ENCODE measurements around the gene ENAH. TPM values are rescaled to one million over a fixed set of nuclear protein-coding genes. Genes with fewer than 3 reads are reported as not detected.

ENAH gene
- total and polyA plus RNA-seq, 9 of the 15 experiments (the other 6 are each of a cell fraction or from before 2014, with no cell fraction given), result 0.03 to 1.2 (median 0.15) TPM

DNA sequence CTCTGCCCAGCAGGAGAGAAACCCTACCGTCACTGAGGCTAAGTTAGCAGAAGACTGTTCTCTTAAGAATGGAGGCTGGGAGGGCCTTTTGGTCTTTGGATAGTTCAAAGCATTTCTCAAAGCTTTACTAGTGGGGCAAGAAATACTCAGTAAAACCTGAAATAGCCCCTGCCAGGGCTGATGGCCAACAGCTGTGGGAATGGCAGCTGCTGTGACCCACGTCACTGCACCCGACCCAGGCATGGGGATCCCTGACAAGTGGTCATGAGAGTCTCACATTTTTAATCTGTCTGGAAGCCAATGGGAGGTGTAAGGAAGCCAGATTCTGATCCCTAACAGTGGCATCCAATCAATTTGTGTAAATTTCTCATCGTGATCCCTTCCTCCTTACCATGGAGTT lies 44.5 kb upstream of the ENAH start:
- Histone ChIP-seq H3K4me1 (replicated peaks in 1 of 2; ENCODE audit: control insufficient read depth in 2 of 2, insufficient read depth in 2 of 2, low read length in 2 of 2) (no peaks in the 10 kb centered on the region), H3K36me3 (ENCODE audit: control insufficient read depth, insufficient read depth, low read length) (no peaks in the 10 kb centered on the region), H2AFZ (ENCODE audit: low read depth, low read length) (no peak overlapping the region), H4K20me1 (replicated peaks; ENCODE audit: control insufficient read depth, insufficient read depth, low read length) (no peaks in the 10 kb centered on the region), H3K9me1 (ENCODE audit: control insufficient read depth, insufficient read depth, low read length) (no peaks in the 10 kb centered on the region), H3K9ac (ENCODE audit: insufficient read depth in 1 of 2, low read depth in 2 of 2, low read length in 2 of 2) (no peak overlapping the region), H3K79me2 (ENCODE audit: control insufficient read depth, insufficient read depth, low read length) (no peaks in the 10 kb centered on the region), H3K4me2 (ENCODE audit: insufficient read depth, low read length) (no peak overlapping the region), H3K9me3 (replicated peaks; ENCODE audit: control insufficient read depth, insufficient read depth, low read depth, low read length) (no peaks in the 10 kb centered on the region), H3K4me3 (no peak overlapping the region), H3K27me3 (ENCODE audit: control insufficient read depth in 2 of 2, insufficient read depth in 2 of 2, low read length in 2 of 2) (peaks cover 28 to 32% of the 10 kb centered on the region in 2 experiments), H3K27ac (ENCODE audit: extremely low read depth, low read depth, low read length) (no peak overlapping the region)
- ATAC-seq (no peak), FAIRE-seq (no peak), DNase-seq (ENCODE audit: extremely low read depth in 1 of 4, low spot score in 3 of 4) (no peak)
- POLR2A ChIA-PET, result interaction anchor here (1.1 kb wide), 1 partner anchor 11 kb away, joined by 3 read pairs; no protein-coding TSS in a partner anchor
- no TSS peak for BruUV-seq (replicated peaks)
- intact Hi-C loops (cut with micrococcal nuclease), result no loop called here
- CTCF ChIA-PET (ENCODE audit: low intra/inter-chr PET ratio), result no interaction called here
- in situ Hi-C loops (cut with MboI), result no loop called here
- WGBS (ENCODE audit: insufficient coverage, low coverage, missing lambda C conversion rate), result 0% methylated on average over 4 of the region's 4 CpGs
- no peak for TF ChIP-seq BMI1 (IDR thresholded peaks at IDR 0.05; ENCODE audit: low read length)
- TF ChIP-seq ZNF778 (CRISPR knock-in tag; IDR thresholded peaks at IDR 0.05), result no peak
- TF ChIP-seq RFX1 (IDR thresholded peaks at IDR 0.05), result no peak
- no peak for TF ChIP-seq PHF8 (IDR thresholded peaks at IDR 0.05; ENCODE audit: borderline replicate concordance, low read length)
- TF ChIP-seq SREBF1 (IDR thresholded peaks at IDR 0.05; ENCODE audit: borderline replicate concordance, low read depth, low read length), result no peak
- TF ChIP-seq, protein P1, sequence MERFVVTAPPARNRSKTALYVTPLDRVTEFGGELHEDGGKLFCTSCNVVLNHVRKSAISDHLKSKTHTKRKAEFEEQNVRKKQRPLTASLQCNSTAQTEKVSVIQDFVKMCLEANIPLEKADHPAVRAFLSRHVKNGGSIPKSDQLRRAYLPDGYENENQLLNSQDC (CRISPR knock-in tag; IDR thresholded peaks at IDR 0.05), result no peak
- TF ChIP-seq NFYB (IDR thresholded peaks at IDR 0.05; ENCODE audit: extremely low read depth, insufficient read length), result no peak
- TF ChIP-seq, protein P2, sequence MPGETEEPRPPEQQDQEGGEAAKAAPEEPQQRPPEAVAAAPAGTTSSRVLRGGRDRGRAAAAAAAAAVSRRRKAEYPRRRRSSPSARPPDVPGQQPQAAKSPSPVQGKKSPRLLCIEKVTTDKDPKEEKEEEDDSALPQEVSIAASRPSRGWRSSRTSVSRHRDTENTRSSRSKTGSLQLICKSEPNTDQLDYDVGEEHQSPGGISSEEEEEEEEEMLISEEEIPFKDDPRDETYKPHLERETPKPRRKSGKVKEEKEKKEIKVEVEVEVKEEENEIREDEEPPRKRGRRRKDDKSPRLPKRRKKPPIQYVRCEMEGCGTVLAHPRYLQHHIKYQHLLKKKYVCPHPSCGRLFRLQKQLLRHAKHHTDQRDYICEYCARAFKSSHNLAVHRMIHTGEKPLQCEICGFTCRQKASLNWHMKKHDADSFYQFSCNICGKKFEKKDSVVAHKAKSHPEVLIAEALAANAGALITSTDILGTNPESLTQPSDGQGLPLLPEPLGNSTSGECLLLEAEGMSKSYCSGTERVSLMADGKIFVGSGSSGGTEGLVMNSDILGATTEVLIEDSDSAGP (CRISPR knock-in tag; IDR thresholded peaks at IDR 0.05), result no peak
- TF ChIP-seq, protein P3, sequence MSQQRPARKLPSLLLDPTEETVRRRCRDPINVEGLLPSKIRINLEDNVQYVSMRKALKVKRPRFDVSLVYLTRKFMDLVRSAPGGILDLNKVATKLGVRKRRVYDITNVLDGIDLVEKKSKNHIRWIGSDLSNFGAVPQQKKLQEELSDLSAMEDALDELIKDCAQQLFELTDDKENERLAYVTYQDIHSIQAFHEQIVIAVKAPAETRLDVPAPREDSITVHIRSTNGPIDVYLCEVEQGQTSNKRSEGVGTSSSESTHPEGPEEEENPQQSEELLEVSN (IDR thresholded peaks at IDR 0.05; ENCODE audit: borderline replicate concordance in 1 of 2, extremely low read depth in 1 of 2, insufficient read depth in 1 of 2, insufficient read length in 1 of 2, low read depth in 1 of 2, low read length in 1 of 2, poor library complexity in 1 of 2, severe bottlenecking in 1 of 2), result no peak
- no peak for TF ChIP-seq PTBP1 (IDR thresholded peaks at IDR 0.05; ENCODE audit: low read depth, low read length)
- TF ChIP-seq POU5F1 (IDR thresholded peaks at IDR 0.05; ENCODE audit: borderline replicate concordance, low read depth, low read length, partially characterized antibody), result no peak
- TF ChIP-seq, protein P4, sequence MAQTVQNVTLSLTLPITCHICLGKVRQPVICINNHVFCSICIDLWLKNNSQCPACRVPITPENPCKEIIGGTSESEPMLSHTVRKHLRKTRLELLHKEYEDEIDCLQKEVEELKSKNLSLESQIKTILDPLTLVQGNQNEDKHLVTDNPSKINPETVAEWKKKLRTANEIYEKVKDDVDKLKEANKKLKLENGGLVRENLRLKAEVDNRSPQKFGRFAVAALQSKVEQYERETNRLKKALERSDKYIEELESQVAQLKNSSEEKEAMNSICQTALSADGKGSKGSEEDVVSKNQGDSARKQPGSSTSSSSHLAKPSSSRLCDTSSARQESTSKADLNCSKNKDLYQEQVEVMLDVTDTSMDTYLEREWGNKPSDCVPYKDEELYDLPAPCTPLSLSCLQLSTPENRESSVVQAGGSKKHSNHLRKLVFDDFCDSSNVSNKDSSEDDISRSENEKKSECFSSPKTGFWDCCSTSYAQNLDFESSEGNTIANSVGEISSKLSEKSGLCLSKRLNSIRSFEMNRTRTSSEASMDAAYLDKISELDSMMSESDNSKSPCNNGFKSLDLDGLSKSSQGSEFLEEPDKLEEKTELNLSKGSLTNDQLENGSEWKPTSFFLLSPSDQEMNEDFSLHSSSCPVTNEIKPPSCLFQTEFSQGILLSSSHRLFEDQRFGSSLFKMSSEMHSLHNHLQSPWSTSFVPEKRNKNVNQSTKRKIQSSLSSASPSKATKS (CRISPR knock-in tag; IDR thresholded peaks at IDR 0.05), result no peak
- no peak for TF ChIP-seq HNRNPL (IDR thresholded peaks at IDR 0.05; ENCODE audit: low read depth, low read length)
- TF ChIP-seq ZNF174 (CRISPR knock-in tag; IDR thresholded peaks at IDR 0.05), result no peak
- TF ChIP-seq TAF15 (IDR thresholded peaks at IDR 0.05; ENCODE audit: low read depth, low read length), result no peak
